Astrocyte (in vitro differentiated cells and primary cell): ENCODE results near the gene GGTLC1. TPM values are rescaled to one million over a fixed set of nuclear protein-coding genes. Genes with fewer than 3 reads are reported as not detected.

Experiments used
- DNase-seq: peaks from one replicate; pipeline ENCODE4 v3.0.0-alpha.2; 2010; ENCODE audit warnings: low read depth
- FAIRE-seq: peaks from 2 replicates; lab custom pipeline; 2011; peaks lifted over from hg19 to GRCh38; lab: Jason Lieb, UNC
- H2AFZ ChIP-seq: 2 replicates; pipeline ENCODE4 v1.6.0; 2012; ENCODE audit warnings: low read depth, low read length, inconsistent platforms
- H3K27ac ChIP-seq: 2 replicates; pipeline ENCODE4 v1.5.1; 2011; ENCODE audit warnings: low read depth, low read length, inconsistent platforms
- H3K27me3 ChIP-seq: 2 replicates; pipeline ENCODE4 v1.6.0; 2011; ENCODE audit warnings: low read length, inconsistent platforms; ENCODE audit not compliant: insufficient read depth
- H3K36me3 ChIP-seq: 2 replicates; pipeline ENCODE4 v1.5.1; 2011; ENCODE audit warnings: low read length, inconsistent platforms; ENCODE audit not compliant: insufficient read depth
- H3K4me1 ChIP-seq: 2 replicates; pipeline ENCODE4 v1.5.1; 2011; ENCODE audit warnings: low read length, inconsistent platforms; ENCODE audit not compliant: insufficient read depth
- H3K4me2 ChIP-seq: 2 replicates; pipeline ENCODE4 v1.6.0; 2012; ENCODE audit warnings: low read length, inconsistent platforms
- H3K4me3 ChIP-seq: 2 replicates; pipeline ENCODE4 v1.5.1; 2011; ENCODE audit warnings: low read depth, mild to moderate bottlenecking, low read length, inconsistent platforms; ENCODE audit not compliant: insufficient read depth
- H3K79me2 ChIP-seq: 2 replicates; pipeline ENCODE4 v1.6.0; 2012; ENCODE audit warnings: mild to moderate bottlenecking, low read length, inconsistent platforms; ENCODE audit not compliant: insufficient read depth
- H3K9ac ChIP-seq: 2 replicates; pipeline ENCODE4 v1.6.0; 2012; ENCODE audit warnings: mild to moderate bottlenecking, low read length, inconsistent platforms
- H3K9me3 ChIP-seq: 2 replicates; pipeline ENCODE4 v1.5.1; 2012; ENCODE audit warnings: low read depth, mild to moderate bottlenecking, low read length, inconsistent platforms; ENCODE audit not compliant: insufficient read depth
- H4K20me1 ChIP-seq: 2 replicates; pipeline ENCODE4 v1.6.0; 2012; ENCODE audit warnings: low read length, inconsistent platforms; ENCODE audit not compliant: insufficient read depth
- H3K27ac Mint-ChIP-seq: one replicate; pipeline ENCODE4 v1.8.0; 2021; ENCODE audit warnings: mild to moderate bottlenecking, mixed read lengths; ENCODE audit not compliant: unreplicated experiment
- H3K27me3 Mint-ChIP-seq: one replicate; pipeline ENCODE4 v1.8.0; 2021; ENCODE audit warnings: low read depth, mixed read lengths; ENCODE audit not compliant: unreplicated experiment
- H3K36me3 Mint-ChIP-seq: one replicate; pipeline ENCODE4 v1.8.0; 2021; ENCODE audit warnings: low read depth, mixed read lengths; ENCODE audit not compliant: unreplicated experiment
- H3K4me1 Mint-ChIP-seq: one replicate; pipeline ENCODE4 v1.8.0; 2021; ENCODE audit warnings: low read depth, mixed read lengths; ENCODE audit not compliant: unreplicated experiment
- H3K4me3 Mint-ChIP-seq: one replicate; pipeline ENCODE4 v1.8.0; 2021; ENCODE audit warnings: mild to moderate bottlenecking, moderate library complexity, mixed read lengths; ENCODE audit not compliant: unreplicated experiment
- H3K9me3 Mint-ChIP-seq: one replicate; pipeline ENCODE4 v1.8.0; 2021; ENCODE audit warnings: mild to moderate bottlenecking, mixed read lengths; ENCODE audit not compliant: unreplicated experiment
- EZH2 ChIP-seq: IDR thresholded peaks from 2 replicates; pipeline ENCODE4 v1.6.1; 2012; ENCODE audit warnings: mild to moderate bottlenecking, low read length, inconsistent platforms; ENCODE audit not compliant: insufficient read depth
- total RNA-seq: library from RNA; stranded (reverse); gene quantifications from 2 replicates; pipeline ENCODE4 v1.2.1, GENCODE V29; 2021
- TF ChIP-seq, protein P1 (sequence below): IDR thresholded peaks from 2 replicates; pipeline ENCODE4 v1.5.1; 2011; ENCODE audit warnings: low read depth, mild to moderate bottlenecking, inconsistent platforms, low read length, moderate library complexity; ENCODE audit not compliant: insufficient read depth

Gene GGTLC1
- total RNA-seq, 1 donor from 2014 or later: not detected

DNA sequence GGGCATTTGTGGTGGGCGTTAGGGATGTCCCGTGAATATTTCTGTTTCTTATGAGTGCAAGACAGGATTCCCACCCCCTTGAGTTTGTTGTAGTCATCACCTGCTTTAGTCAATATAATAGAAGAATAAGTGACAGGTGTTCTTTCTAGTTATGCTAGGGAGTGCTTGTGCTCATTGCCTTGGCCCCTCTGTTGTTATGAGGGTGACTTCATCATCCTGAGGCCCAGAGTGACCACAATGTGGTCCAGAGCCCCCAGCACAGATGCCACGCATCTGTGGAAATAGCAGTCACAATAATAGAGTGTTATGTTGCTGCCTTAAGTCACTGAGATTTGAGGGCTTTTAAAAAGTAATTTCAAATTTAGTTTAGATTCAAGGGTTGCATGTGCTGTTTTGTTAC, 42.4 kb downstream of the GGTLC1 start:
- DNase-seq (no peak), FAIRE-seq (no peak)
- Histone ChIP-seq H3K27me3 (no peaks in the 10 kb centered on the region), H4K20me1 (no peaks in the 10 kb centered on the region), H3K79me2 (no peaks in the 10 kb centered on the region), H3K27ac (no peak overlapping the region), H3K36me3 (no peaks in the 10 kb centered on the region), H2AFZ (no peak overlapping the region), H3K4me2 (no peak overlapping the region), H3K9ac (no peak overlapping the region), H3K9me3 (no peaks in the 10 kb centered on the region), H3K4me3 (no peak overlapping the region), H3K4me1 (no peaks in the 10 kb centered on the region)
- no peaks in the 10 kb centered on the region for H3K9me3 Mint-ChIP-seq
- TF ChIP-seq, protein P1, sequence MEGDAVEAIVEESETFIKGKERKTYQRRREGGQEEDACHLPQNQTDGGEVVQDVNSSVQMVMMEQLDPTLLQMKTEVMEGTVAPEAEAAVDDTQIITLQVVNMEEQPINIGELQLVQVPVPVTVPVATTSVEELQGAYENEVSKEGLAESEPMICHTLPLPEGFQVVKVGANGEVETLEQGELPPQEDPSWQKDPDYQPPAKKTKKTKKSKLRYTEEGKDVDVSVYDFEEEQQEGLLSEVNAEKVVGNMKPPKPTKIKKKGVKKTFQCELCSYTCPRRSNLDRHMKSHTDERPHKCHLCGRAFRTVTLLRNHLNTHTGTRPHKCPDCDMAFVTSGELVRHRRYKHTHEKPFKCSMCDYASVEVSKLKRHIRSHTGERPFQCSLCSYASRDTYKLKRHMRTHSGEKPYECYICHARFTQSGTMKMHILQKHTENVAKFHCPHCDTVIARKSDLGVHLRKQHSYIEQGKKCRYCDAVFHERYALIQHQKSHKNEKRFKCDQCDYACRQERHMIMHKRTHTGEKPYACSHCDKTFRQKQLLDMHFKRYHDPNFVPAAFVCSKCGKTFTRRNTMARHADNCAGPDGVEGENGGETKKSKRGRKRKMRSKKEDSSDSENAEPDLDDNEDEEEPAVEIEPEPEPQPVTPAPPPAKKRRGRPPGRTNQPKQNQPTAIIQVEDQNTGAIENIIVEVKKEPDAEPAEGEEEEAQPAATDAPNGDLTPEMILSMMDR: no peak
- no peak for TF ChIP-seq EZH2
- H3K4me3 Mint-ChIP-seq: no peak overlapping the region
- no peaks in the 10 kb centered on the region for H3K4me1 Mint-ChIP-seq
- H3K27ac Mint-ChIP-seq: no peak overlapping the region
- H3K36me3 Mint-ChIP-seq: no peaks in the 10 kb centered on the region
- H3K27me3 Mint-ChIP-seq: peaks cover 3% of the 10 kb centered on the region

DNA sequence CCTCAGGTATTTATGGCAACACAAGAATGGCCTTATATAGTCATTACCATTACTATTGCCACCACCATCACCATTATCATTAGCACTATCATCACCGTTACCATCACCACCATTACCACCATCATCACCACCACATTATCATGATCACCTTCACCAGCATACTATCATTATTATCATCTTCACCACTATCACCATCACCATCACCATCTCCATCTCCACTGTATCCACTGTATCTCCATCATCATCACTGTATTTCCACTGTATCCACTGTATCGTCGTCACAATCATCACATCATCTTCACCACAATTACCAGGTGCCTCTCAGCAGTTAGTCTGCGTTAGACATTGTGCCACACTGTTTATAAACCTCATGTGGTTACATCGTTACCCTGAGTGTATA, 45.3 kb downstream of the GGTLC1 start:
- Mint-ChIP-seq H3K27ac (no peak overlapping the region), H3K36me3 (no peaks in the 10 kb centered on the region), H3K27me3 (peaks cover 6% of the 10 kb centered on the region), H3K4me1 (no peaks in the 10 kb centered on the region), H3K4me3 (no peak overlapping the region), H3K9me3 (peaks cover 4% of the 10 kb centered on the region)
- Histone ChIP-seq H3K4me1 (no peaks in the 10 kb centered on the region), H3K9ac (no peak overlapping the region), H3K9me3 (no peaks in the 10 kb centered on the region), H3K79me2 (no peaks in the 10 kb centered on the region), H3K4me3 (no peak overlapping the region), H3K36me3 (no peaks in the 10 kb centered on the region), H3K27ac (no peak overlapping the region), H4K20me1 (no peaks in the 10 kb centered on the region), H3K4me2 (no peak overlapping the region), H3K27me3 (no peaks in the 10 kb centered on the region), H2AFZ (no peak overlapping the region)
- no peak for FAIRE-seq
- TF ChIP-seq, protein P1: no peak
- no peak for TF ChIP-seq EZH2
- DNase-seq: no peak

DNA sequence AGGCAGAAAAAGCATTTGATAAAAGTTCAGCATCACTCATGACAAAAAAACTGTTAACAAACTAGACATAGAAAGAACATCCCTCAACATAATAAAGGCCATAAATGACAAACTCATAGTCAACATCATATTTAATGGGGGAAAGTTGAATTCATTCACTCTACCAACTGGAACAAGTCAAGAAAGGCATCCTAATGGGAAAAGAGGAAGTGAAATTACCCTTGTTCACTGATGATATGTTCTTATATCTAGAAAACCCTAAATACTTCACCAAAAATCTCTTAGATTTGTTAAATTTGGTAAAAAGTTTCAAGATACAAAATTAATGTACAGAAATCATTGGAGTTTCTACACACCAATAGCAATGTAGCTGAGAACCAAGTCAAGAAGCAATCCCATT, 48.9 kb downstream of the GGTLC1 start:
- FAIRE-seq: no peak
- H3K9me3 Mint-ChIP-seq: peaks cover 4% of the 10 kb centered on the region

More for the DNA sequence above, 48.9 kb downstream of the GGTLC1 start:
- Histone ChIP-seq H3K36me3 (no peaks in the 10 kb centered on the region), H3K4me2 (no peak overlapping the region), H3K9me3 (no peaks in the 10 kb centered on the region), H3K4me3 (no peak overlapping the region), H3K27me3 (no peaks in the 10 kb centered on the region), H4K20me1 (no peaks in the 10 kb centered on the region), H3K9ac (no peak overlapping the region), H3K79me2 (no peaks in the 10 kb centered on the region), H3K27ac (no peak overlapping the region), H2AFZ (no peak overlapping the region), H3K4me1 (no peaks in the 10 kb centered on the region)
- Mint-ChIP-seq H3K4me3 (no peak overlapping the region), H3K4me1 (no peaks in the 10 kb centered on the region), H3K27me3 (peaks cover 19% of the 10 kb centered on the region), H3K36me3 (no peaks in the 10 kb centered on the region), H3K27ac (no peak overlapping the region)
- DNase-seq: no peak
- TF ChIP-seq, protein P1: no peak
- no peak for TF ChIP-seq EZH2
